ENCODE results near the gene GALC. TPM values are rescaled to one million over a fixed set of nuclear protein-coding genes. Genes with fewer than 3 reads are reported as not detected.

GALC gene
- total RNA-seq, 3 donors from 2014 or later (not counting 1 experiment from before 2014, with no cell fraction given) = 50.3 to 78.2 (median 67.2) TPM

DNA sequence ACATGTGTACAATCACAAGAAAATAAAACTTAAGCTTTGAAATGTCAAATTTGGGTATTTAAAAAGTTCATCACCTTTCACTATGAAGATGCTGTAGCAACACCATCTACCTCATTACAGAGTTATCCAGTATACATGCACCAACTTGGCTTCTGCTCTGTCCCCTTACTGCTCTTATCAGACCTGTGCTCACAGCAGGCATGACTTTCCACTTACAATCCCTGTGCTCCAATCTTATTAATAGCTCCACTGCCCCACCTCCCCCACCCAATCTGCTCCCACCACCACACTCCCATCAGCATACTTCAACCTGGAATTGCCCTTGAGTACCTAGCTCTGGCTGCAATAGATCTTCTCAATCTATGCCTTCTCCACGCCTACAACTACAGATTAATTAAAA lies 13.3 kb downstream of the GALC start:
- H3K27ac Mint-ChIP-seq = no peak overlapping the region
- peaks cover 6 to 13% of the 10 kb centered on the region in 2 donors for H3K4me1 Mint-ChIP-seq
- TF ChIP-seq CTCF (IDR thresholded peaks at IDR 0.05) = no peak
- 100% methylated on average over 1 of the region's 1 CpG for WGBS (ENCODE audit: insufficient coverage)
- Histone ChIP-seq H3K4me3 (ENCODE audit: low read length) (no peak overlapping the region), H3K4me1 (ENCODE audit: control insufficient read depth, insufficient read depth, low read length) (no peaks in the 10 kb centered on the region), H3K36me3 (ENCODE audit: control insufficient read depth, insufficient read depth, low read length) (peaks cover 49% of the 10 kb centered on the region), H3K27me3 (ENCODE audit: control insufficient read depth, insufficient read depth, low read length) (no peaks in the 10 kb centered on the region), H3K9me3 (ENCODE audit: control insufficient read depth, insufficient read depth, low read length) (no peaks in the 10 kb centered on the region), H3K27ac (ENCODE audit: low read length) (no peak overlapping the region)
- H3K9me3 Mint-ChIP-seq = peaks cover 0 to 3% of the 10 kb centered on the region in 2 donors
- intact Hi-C loops (cut with micrococcal nuclease) = no loop called here
- H3K27me3 Mint-ChIP-seq (ENCODE audit: low read depth in 2 of 2) = no peaks in the 10 kb centered on the region
- DNase-seq (no peak), ATAC-seq (no peak)
- no peak overlapping the region for H3K4me3 Mint-ChIP-seq
- peaks cover 24% of the 10 kb centered on the region for H3K36me3 Mint-ChIP-seq

- no peak for ATAC-seq
- Histone ChIP-seq H3K27ac (ENCODE audit: low read length) (no peak overlapping the region), H3K27me3 (ENCODE audit: control insufficient read depth, insufficient read depth, low read length) (no peaks in the 10 kb centered on the region), H3K4me3 (ENCODE audit: low read length) (no peak overlapping the region), H3K9me3 (ENCODE audit: control insufficient read depth, insufficient read depth, low read length) (no peaks in the 10 kb centered on the region), H3K36me3 (ENCODE audit: control insufficient read depth, insufficient read depth, low read length) (peaks cover 47% of the 10 kb centered on the region), H3K4me1 (ENCODE audit: control insufficient read depth, insufficient read depth, low read length) (no peaks in the 10 kb centered on the region)
- Mint-ChIP-seq H3K36me3 (peaks cover 34% of the 10 kb centered on the region), H3K4me3 (no peak overlapping the region), H3K27me3 (ENCODE audit: low read depth in 2 of 2) (no peaks in the 10 kb centered on the region), H3K4me1 (peaks cover 17 to 19% of the 10 kb centered on the region in 2 donors), H3K9me3 (peaks cover 0 to 3% of the 10 kb centered on the region in 2 donors), H3K27ac (peak overlapping the region; percentile 47)
- TF ChIP-seq CTCF (IDR thresholded peaks at IDR 0.05) = no peak
- no peak for DNase-seq
- intact Hi-C loops (cut with micrococcal nuclease) = no loop called here
Measured at GRCh38 chr14:87975636-87976035, 17.3 kb downstream of the GALC start.

DNA sequence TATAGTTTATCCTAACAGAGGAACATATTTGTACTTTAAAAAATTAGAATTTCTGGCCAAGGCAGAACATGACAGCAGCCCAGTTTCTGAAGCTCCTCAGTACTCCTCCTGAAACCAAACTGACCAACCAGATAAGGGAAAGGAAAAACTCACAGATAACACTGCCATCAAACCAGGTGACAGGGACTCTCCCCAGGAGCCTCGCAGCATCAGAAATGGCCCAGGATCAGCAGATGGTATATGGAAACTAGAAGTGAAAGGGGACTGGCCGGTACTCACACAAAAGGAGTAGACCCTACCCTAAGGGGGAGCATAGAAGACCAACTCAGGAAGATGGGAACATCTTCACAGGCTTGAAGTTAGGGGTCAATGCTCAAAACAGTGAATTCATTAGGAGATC lies 22.0 kb downstream of the GALC start:
- peaks cover 6 to 16% of the 10 kb centered on the region in 2 donors for H3K4me1 Mint-ChIP-seq
- no peaks in the 10 kb centered on the region for H3K27me3 Mint-ChIP-seq (ENCODE audit: low read depth in 2 of 2)
- peaks cover 41% of the 10 kb centered on the region for H3K36me3 Mint-ChIP-seq
- H3K4me1 ChIP-seq (ENCODE audit: control insufficient read depth, insufficient read depth, low read length) = no peaks in the 10 kb centered on the region
- peaks cover 60% of the 10 kb centered on the region for H3K36me3 ChIP-seq (ENCODE audit: control insufficient read depth, insufficient read depth, low read length)
- no peak for TF ChIP-seq CTCF (IDR thresholded peaks at IDR 0.05)
- H3K4me3 ChIP-seq (ENCODE audit: low read length) = no peak overlapping the region
- H3K27me3 ChIP-seq (ENCODE audit: control insufficient read depth, insufficient read depth, low read length) = no peaks in the 10 kb centered on the region
- intact Hi-C loops (cut with micrococcal nuclease) = no loop called here
- peak overlapping the region; percentile 53 to 57 for H3K27ac Mint-ChIP-seq
- no peak for DNase-seq
- no peaks in the 10 kb centered on the region for H3K9me3 Mint-ChIP-seq
- no peak for ATAC-seq
- no peaks in the 10 kb centered on the region for H3K9me3 ChIP-seq (ENCODE audit: control insufficient read depth, insufficient read depth, low read length)
- no peak overlapping the region for H3K4me3 Mint-ChIP-seq
- no CpG with 5 or more reads among the region's 2 CpGs for WGBS (ENCODE audit: insufficient coverage)
- no peak overlapping the region for H3K27ac ChIP-seq (ENCODE audit: low read length)

GRCh38 chr14:87967496-87967895 lies 25.5 kb downstream of the GALC start:
- H3K36me3 ChIP-seq (ENCODE audit: control insufficient read depth, insufficient read depth, low read length) = peaks cover 68% of the 10 kb centered on the region
- H3K36me3 Mint-ChIP-seq = peaks cover 44% of the 10 kb centered on the region
- H3K27ac Mint-ChIP-seq = no peak overlapping the region
- intact Hi-C loops (cut with micrococcal nuclease) = no loop called here
- no peaks in the 10 kb centered on the region for H3K27me3 Mint-ChIP-seq (ENCODE audit: low read depth in 2 of 2)
- no peak overlapping the region for H3K27ac ChIP-seq (ENCODE audit: low read length)
- ATAC-seq (no peak), DNase-seq (no peak)
- H3K4me1 Mint-ChIP-seq = peaks cover 6 to 20% of the 10 kb centered on the region in 2 donors
- H3K27me3 ChIP-seq (ENCODE audit: control insufficient read depth, insufficient read depth, low read length) = no peaks in the 10 kb centered on the region
- no peak for TF ChIP-seq CTCF (IDR thresholded peaks at IDR 0.05)
- H3K9me3 Mint-ChIP-seq = no peaks in the 10 kb centered on the region
- no peak overlapping the region for H3K4me3 Mint-ChIP-seq
- no peaks in the 10 kb centered on the region for H3K9me3 ChIP-seq (ENCODE audit: control insufficient read depth, insufficient read depth, low read length)
- H3K4me1 ChIP-seq (ENCODE audit: control insufficient read depth, insufficient read depth, low read length) = no peaks in the 10 kb centered on the region
- H3K4me3 ChIP-seq (ENCODE audit: low read length) = no peak overlapping the region

All from natural killer cell (primary cell).